K562 (cell line): ENCODE results near the gene SIGLEC11. TPM values are rescaled to one million over a fixed set of nuclear protein-coding genes. Genes with fewer than 3 reads are reported as not detected.

Experiments
- C11orf30 ChIP-seq: fragments of 450-650 bp; IDR thresholded peaks from 2 replicates; pipeline ENCODE4 v1.6.1; 2016; ENCODE audit warnings: low read depth, mild to moderate bottlenecking
- EP300 ChIP-seq: IDR thresholded peaks from 2 replicates; pipeline ENCODE4 v1.6.1; 2012; ENCODE audit warnings: low read length, improper control_type of control experiment
- GTF2A2 ChIP-seq: IDR thresholded peaks from 2 replicates; pipeline ENCODE4 v1.6.1; 2016; ENCODE audit warnings: mild to moderate bottlenecking, missing genetic modification characterization, missing compliant biosample characterization
- MED1 ChIP-seq: sonication (generic); formaldehyde crosslinking; IDR thresholded peaks from 2 replicates; pipeline ENCODE4 v1.8.1; 2023; ENCODE audit warnings: missing genetic modification reagents, borderline replicate concordance
- MEIS2 ChIP-seq: fragments of 450-650 bp; IDR thresholded peaks from 2 replicates; pipeline ENCODE4 v1.6.1; 2014; ENCODE audit warnings: mild to moderate bottlenecking; ENCODE audit not compliant: partially characterized antibody
- NCOA6 ChIP-seq: fragments of 450-650 bp; IDR thresholded peaks from 2 replicates; pipeline ENCODE4 v1.6.1; 2017; ENCODE audit warnings: mild to moderate bottlenecking
- NFXL1 ChIP-seq: fragments of 450-650 bp; formaldehyde crosslinking; IDR thresholded peaks from 2 replicates; pipeline ENCODE4 v1.4.0; 2021; ENCODE audit warnings: mild to moderate bottlenecking
- RNF2 ChIP-seq: sonication (generic); IDR thresholded peaks from 2 replicates; pipeline ENCODE4 v1.6.1; 2016
- SMARCA5 ChIP-seq: fragments of 450-650 bp; IDR thresholded peaks from 2 replicates; pipeline ENCODE4 v1.6.1; 2016
- SRSF7 ChIP-seq: fragments of 200-400 bp; formaldehyde crosslinking; optimal IDR thresholded peaks from 2 replicates; pipeline ENCODE3; 2017; ENCODE audit warnings: mild to moderate bottlenecking, low read depth, low read length
- ZBED1 ChIP-seq: IDR thresholded peaks from 2 replicates; pipeline ENCODE4 v1.6.1; 2014
- ZNF263 ChIP-seq: sonication (generic); formaldehyde crosslinking; IDR thresholded peaks from 2 replicates; pipeline ENCODE4 v1.8.0; 2022; ENCODE audit warnings: mild to moderate bottlenecking, missing genetic modification reagents, borderline replicate concordance
- ZNF311 ChIP-seq: fragments of 250-450 bp; sonication (Bioruptor Pico); IDR thresholded peaks from 2 replicates; pipeline ENCODE4 v1.4.0; 2020; ENCODE audit warnings: mild to moderate bottlenecking, moderate library complexity
- polyA plus RNA-seq, 8 experiments: library from polyadenylated mRNA; depleted of rRNA in 4 of 8; stranded (reverse) in 5 of 8; unstranded in 3 of 8; fragments of >200 nt; fragmentation: Nextera tagmentation in 2 of 8; fragmentation: Illumina TruSeq in 1 of 8; extraction: Ambion mirVana in 2 of 8; extraction: Trizol in 1 of 8; gene quantifications; 2 replicates each; pipeline versions ENCODE4 v1.2.1 to v1.2.3, GENCODE V29; 2011 to 2014; ENCODE audit warnings: inconsistent platforms in 1 of 8, missing spikeins in 1 of 8
- total RNA-seq, 7 experiments: library from RNA; depleted of rRNA in 6 of 7; stranded (reverse); fragments of >200 nt in 6 of 7; fragmentation: Illumina TruSeq in 2 of 7; extraction: Trizol in 2 of 7; gene quantifications; 2 replicates each; pipeline versions ENCODE4 v1.2.1 to v1.2.3, GENCODE V29; 2011 to 2021; ENCODE audit warnings: low replicate concordance in 1 of 7
- TF ChIP-seq, protein P1 (sequence below): fragments of 450-650 bp; IDR thresholded peaks from 2 replicates; pipeline ENCODE4 v1.6.1; 2016; ENCODE audit warnings: low read depth
- TF ChIP-seq, protein P2 (sequence below): sonication (generic); formaldehyde crosslinking; IDR thresholded peaks from 2 replicates; pipeline ENCODE4 v1.8.0; 2023; ENCODE audit warnings: missing genetic modification reagents, mild to moderate bottlenecking, borderline replicate concordance
- TF ChIP-seq, protein P3 (sequence below): fragments of 450-650 bp; IDR thresholded peaks from 2 replicates; pipeline ENCODE4 v1.6.1; 2014; ENCODE audit warnings: low read depth, mild to moderate bottlenecking, moderate library complexity, borderline replicate concordance

Gene SIGLEC11
- total and polyA plus RNA-seq, 9 of the 15 experiments (the other 6 are each of a cell fraction or from before 2014, with no cell fraction given): not detected

DNA sequence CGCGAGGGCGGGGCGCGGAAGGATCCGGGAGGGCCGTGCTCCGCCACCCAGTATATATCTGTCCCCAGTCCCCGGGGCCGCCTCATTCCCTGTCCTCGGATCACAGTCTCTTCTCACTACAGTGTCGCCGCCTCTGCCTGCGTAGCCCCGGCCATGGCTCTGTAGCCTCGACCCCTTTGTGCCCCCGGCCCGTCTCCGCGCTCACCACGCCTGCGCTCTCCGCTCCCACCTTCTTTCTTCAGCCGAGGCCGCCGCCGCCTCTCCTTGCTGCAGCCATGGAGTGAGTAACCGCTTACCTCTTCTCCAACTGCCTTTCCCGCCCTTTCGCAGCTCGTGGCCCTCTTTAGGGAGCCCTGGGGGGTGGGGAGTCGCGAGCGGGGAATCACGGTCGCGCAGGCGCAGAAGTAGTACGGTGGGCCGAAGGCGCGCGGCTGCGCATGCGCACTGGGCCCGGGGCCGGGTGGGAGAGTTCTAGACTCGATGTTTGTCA is 31.8 kb downstream of the SIGLEC11 start, which contains the start of the genes ATF5 and NUP62 (continued):
- TF ChIP-seq, protein P1, sequence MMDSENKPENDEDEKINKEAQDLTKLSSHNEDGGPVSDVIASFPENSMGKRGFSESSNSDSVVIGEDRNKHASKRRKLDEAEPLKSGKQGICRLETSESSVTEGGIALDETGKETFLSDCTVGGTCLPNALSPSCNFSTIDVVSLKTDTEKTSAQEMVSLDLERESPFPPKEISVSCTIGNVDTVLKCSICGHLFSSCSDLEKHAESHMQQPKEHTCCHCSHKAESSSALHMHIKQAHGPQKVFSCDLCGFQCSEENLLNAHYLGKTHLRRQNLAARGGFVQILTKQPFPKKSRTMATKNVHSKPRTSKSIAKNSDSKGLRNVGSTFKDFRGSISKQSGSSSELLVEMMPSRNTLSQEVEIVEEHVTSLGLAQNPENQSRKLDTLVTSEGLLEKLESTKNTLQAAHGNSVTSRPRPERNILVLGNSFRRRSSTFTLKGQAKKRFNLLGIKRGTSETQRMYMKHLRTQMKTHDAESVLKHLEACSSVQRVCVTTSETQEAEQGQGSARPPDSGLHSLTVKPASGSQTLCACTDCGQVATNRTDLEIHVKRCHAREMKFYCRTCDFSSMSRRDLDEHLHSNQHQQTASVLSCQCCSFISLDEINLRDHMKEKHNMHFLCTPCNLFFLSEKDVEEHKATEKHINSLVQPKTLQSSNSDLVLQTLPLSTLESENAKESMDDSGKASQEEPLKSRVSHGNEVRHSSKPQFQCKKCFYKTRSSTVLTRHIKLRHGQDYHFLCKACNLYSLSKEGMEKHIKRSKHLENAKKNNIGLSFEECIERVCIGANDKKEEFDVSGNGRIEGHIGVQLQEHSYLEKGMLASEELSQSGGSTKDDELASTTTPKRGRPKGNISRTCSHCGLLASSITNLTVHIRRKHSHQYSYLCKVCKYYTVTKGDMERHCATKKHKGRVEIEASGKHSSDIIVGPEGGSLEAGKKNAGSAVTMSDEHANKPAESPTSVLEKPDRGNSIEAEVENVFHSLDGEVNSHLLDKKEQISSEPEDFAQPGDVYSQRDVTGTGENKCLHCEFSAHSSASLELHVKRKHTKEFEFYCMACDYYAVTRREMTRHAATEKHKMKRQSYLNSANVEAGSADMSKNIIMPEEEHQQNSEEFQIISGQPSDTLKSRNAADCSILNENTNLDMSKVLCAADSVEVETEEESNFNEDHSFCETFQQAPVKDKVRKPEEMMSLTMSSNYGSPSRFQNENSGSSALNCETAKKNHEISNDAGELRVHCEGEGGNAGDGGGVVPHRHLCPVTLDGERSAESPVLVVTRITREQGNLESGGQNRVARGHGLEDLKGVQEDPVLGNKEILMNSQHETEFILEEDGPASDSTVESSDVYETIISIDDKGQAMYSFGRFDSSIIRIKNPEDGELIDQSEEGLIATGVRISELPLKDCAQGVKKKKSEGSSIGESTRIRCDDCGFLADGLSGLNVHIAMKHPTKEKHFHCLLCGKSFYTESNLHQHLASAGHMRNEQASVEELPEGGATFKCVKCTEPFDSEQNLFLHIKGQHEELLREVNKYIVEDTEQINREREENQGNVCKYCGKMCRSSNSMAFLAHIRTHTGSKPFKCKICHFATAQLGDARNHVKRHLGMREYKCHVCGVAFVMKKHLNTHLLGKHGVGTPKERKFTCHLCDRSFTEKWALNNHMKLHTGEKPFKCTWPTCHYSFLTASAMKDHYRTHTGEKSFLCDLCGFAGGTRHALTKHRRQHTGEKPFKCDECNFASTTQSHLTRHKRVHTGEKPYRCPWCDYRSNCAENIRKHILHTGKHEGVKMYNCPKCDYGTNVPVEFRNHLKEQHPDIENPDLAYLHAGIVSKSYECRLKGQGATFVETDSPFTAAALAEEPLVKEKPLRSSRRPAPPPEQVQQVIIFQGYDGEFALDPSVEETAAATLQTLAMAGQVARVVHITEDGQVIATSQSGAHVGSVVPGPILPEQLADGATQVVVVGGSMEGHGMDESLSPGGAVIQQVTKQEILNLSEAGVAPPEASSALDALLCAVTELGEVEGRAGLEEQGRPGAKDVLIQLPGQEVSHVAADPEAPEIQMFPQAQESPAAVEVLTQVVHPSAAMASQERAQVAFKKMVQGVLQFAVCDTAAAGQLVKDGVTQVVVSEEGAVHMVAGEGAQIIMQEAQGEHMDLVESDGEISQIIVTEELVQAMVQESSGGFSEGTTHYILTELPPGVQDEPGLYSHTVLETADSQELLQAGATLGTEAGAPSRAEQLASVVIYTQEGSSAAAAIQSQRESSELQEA: peak; percentile 92
- no peak for TF ChIP-seq ZNF311 (CRISPR knock-in tag)
- no peak for TF ChIP-seq C11orf30
- TF ChIP-seq ZNF263: peak; percentile 74
- peak; percentile 94 for TF ChIP-seq MEIS2
- TF ChIP-seq GTF2A2 (tag): peak; percentile 91
- peak; percentile 78 for TF ChIP-seq EP300
- no peak for TF ChIP-seq SRSF7
- no peak for TF ChIP-seq NFXL1
- TF ChIP-seq SMARCA5: peak; percentile 87
- TF ChIP-seq MED1 (CRISPR knock-in tag): no peak
- TF ChIP-seq, protein P2, sequence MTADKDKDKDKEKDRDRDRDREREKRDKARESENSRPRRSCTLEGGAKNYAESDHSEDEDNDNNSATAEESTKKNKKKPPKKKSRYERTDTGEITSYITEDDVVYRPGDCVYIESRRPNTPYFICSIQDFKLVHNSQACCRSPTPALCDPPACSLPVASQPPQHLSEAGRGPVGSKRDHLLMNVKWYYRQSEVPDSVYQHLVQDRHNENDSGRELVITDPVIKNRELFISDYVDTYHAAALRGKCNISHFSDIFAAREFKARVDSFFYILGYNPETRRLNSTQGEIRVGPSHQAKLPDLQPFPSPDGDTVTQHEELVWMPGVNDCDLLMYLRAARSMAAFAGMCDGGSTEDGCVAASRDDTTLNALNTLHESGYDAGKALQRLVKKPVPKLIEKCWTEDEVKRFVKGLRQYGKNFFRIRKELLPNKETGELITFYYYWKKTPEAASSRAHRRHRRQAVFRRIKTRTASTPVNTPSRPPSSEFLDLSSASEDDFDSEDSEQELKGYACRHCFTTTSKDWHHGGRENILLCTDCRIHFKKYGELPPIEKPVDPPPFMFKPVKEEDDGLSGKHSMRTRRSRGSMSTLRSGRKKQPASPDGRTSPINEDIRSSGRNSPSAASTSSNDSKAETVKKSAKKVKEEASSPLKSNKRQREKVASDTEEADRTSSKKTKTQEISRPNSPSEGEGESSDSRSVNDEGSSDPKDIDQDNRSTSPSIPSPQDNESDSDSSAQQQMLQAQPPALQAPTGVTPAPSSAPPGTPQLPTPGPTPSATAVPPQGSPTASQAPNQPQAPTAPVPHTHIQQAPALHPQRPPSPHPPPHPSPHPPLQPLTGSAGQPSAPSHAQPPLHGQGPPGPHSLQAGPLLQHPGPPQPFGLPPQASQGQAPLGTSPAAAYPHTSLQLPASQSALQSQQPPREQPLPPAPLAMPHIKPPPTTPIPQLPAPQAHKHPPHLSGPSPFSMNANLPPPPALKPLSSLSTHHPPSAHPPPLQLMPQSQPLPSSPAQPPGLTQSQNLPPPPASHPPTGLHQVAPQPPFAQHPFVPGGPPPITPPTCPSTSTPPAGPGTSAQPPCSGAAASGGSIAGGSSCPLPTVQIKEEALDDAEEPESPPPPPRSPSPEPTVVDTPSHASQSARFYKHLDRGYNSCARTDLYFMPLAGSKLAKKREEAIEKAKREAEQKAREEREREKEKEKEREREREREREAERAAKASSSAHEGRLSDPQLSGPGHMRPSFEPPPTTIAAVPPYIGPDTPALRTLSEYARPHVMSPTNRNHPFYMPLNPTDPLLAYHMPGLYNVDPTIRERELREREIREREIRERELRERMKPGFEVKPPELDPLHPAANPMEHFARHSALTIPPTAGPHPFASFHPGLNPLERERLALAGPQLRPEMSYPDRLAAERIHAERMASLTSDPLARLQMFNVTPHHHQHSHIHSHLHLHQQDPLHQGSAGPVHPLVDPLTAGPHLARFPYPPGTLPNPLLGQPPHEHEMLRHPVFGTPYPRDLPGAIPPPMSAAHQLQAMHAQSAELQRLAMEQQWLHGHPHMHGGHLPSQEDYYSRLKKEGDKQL (CRISPR knock-in tag): no peak
- TF ChIP-seq NCOA6: no peak
- TF ChIP-seq, protein P3, sequence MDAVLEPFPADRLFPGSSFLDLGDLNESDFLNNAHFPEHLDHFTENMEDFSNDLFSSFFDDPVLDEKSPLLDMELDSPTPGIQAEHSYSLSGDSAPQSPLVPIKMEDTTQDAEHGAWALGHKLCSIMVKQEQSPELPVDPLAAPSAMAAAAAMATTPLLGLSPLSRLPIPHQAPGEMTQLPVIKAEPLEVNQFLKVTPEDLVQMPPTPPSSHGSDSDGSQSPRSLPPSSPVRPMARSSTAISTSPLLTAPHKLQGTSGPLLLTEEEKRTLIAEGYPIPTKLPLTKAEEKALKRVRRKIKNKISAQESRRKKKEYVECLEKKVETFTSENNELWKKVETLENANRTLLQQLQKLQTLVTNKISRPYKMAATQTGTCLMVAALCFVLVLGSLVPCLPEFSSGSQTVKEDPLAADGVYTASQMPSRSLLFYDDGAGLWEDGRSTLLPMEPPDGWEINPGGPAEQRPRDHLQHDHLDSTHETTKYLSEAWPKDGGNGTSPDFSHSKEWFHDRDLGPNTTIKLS: no peak
- TF ChIP-seq RNF2: peak; percentile 86
- TF ChIP-seq ZBED1: peak; percentile 84; the same call in 1 of the 2 replicates
